HL-60/S4 treated with phorbol 12-myristate 13-acetate at 8.2 ng/mL for 4 days and 3 days (cell line): ENCODE data around the gene NLGN3.
"Not testable (repeated sequence)": the region's sequence is repeated elsewhere in the genome, so short reads cannot be mapped to it uniquely, and the experiment has no call there.

Experiments
- in situ Hi-C: fragments of 300-500 bp; cut with MboI; formaldehyde crosslinking; loops from 2 replicates; pipeline ENCODE4 v1.15.0; 2022; ENCODE audit warnings: low sequenced_read_pairs

NLGN3 gene

GRCh38 chrX:71167031-71167781 is 22.6 kb downstream of the NLGN3 start:
- in situ Hi-C loops, result loop anchor here (25.0 kb wide), 1 partner anchor 205 kb away; no protein-coding TSS in a partner anchor

GRCh38 chrX:71168134-71168533 is 23.5 kb downstream of the NLGN3 start:
- in situ Hi-C loops, result loop anchor here (25.0 kb wide), 1 partner anchor 206 kb away; no protein-coding TSS in a partner anchor

GRCh38 chrX:71169586-71169985 is 24.9 kb downstream of the NLGN3 start:
- in situ Hi-C loops, result loop anchor here (25.0 kb wide), 1 partner anchor 207 kb away; no protein-coding TSS in a partner anchor

GRCh38 chrX:71170660-71171059 is 26.0 kb downstream of the NLGN3 start:
- in situ Hi-C loops, result loop anchor here (25.0 kb wide), 1 partner anchor 208 kb away; no protein-coding TSS in a partner anchor

GRCh38 chrX:71171110-71171801 is 26.6 kb downstream of the NLGN3 start:
- in situ Hi-C loops, result loop anchor here (25.0 kb wide), 1 partner anchor 209 kb away; no protein-coding TSS in a partner anchor

GRCh38 chrX:71173440-71173839 is 28.8 kb downstream of the NLGN3 start:
- in situ Hi-C loops, result loop anchor here (25.0 kb wide), 1 partner anchor 211 kb away; no protein-coding TSS in a partner anchor

GRCh38 chrX:71174795-71175194 is 30.2 kb downstream of the NLGN3 start:
- in situ Hi-C loops, result loop anchor here (25.0 kb wide), 1 partner anchor 212 kb away; no protein-coding TSS in a partner anchor

- in situ Hi-C loops, result no loop called here
Measured at GRCh38 chrX:71175531-71175930, 30.9 kb downstream of the NLGN3 start.

- in situ Hi-C loops, result no loop called here
Measured at GRCh38 chrX:71177327-71177726, 32.7 kb downstream of the NLGN3 start.

- in situ Hi-C loops, result no loop called here
Measured at GRCh38 chrX:71178908-71179307, 34.3 kb downstream of the NLGN3 start.

- in situ Hi-C loops, result not testable (repeated sequence)
Measured at GRCh38 chrX:71180579-71181265, 36.1 kb downstream of the NLGN3 start.

GRCh38 chrX:71181558-71181909 is 36.9 kb downstream of the NLGN3 start:
- in situ Hi-C loops, result no loop called here

- in situ Hi-C loops, result no loop called here
Measured at GRCh38 chrX:71181910-71182799, 37.5 kb downstream of the NLGN3 start.

GRCh38 chrX:71182871-71183270 is 38.2 kb downstream of the NLGN3 start:
- in situ Hi-C loops, result no loop called here

- in situ Hi-C loops, result no loop called here
Measured at GRCh38 chrX:71183341-71183740, 38.7 kb downstream of the NLGN3 start.

- in situ Hi-C loops, result no loop called here
Measured at GRCh38 chrX:71184092-71184491, 39.5 kb downstream of the NLGN3 start.

GRCh38 chrX:71184803-71185495 is 40.3 kb downstream of the NLGN3 start:
- in situ Hi-C loops, result no loop called here

GRCh38 chrX:71191248-71191647 is 46.6 kb downstream of the NLGN3 start:
- in situ Hi-C loops, result no loop called here

GRCh38 chrX:71195964-71196649 is 51.5 kb downstream of the NLGN3 start:
- in situ Hi-C loops, result no loop called here
